HepG2 (cell line): ENCODE results near the gene RAC3. TPM values are rescaled to one million over a fixed set of nuclear protein-coding genes. Genes with fewer than 3 reads are reported as not detected.

ENCODE experiments used
- ATAC-seq: fragments of 200-7000 bp; cut with Tn5 transposase; 3 replicates; pipeline ENCODE4 v1.9.1; 2020; ENCODE audit warnings: mild to moderate bottlenecking, moderate library complexity
- BruUV-seq: library from RNA; stranded (reverse); fragments of 400-500 nt; replicated peaks from 2 replicates; lab custom pipeline; 2021; lab: Mats Ljungman, UMichigan
- CTCF ChIA-PET: fragments of 300-600 bp; formaldehyde crosslinking; extraction: SDS; loops from one replicate; lab custom pipeline; 2021; ENCODE audit warnings: low total read pairs, inconsistent platforms, low intra/inter-chr PET ratio; lab: Yijun Ruan, JAX
- POLR2A ChIA-PET: fragments of 350-600 bp; sonication (Branson Sonifier 250); formaldehyde crosslinking; loops from one replicate; lab custom pipeline; 2020; ENCODE audit warnings: antibody characterized with exemption, inconsistent platforms; lab: Yijun Ruan, JAX
- DNase-seq: peaks from one replicate; pipeline ENCODE4 v3.0.0-alpha.2; 2015; ENCODE audit warnings: low spot score
- FAIRE-seq: peaks from 3 replicates; lab custom pipeline; 2011; peaks lifted over from hg19 to GRCh38; lab: Jason Lieb, UNC
- H2AFZ ChIP-seq: one replicate; pipeline ENCODE4 v1.6.1; 2011; ENCODE audit warnings: low read length, inconsistent platforms
- H3K27ac ChIP-seq: fragments of 300-600 bp; 3 replicates; pipeline ENCODE4 v1.8.0; 2011; ENCODE audit warnings: mixed run types, mild to moderate bottlenecking, mixed read lengths, low read length, inconsistent platforms; ENCODE audit not compliant: insufficient read depth; ENCODE audit errors: extremely low read length
- H3K27me3 ChIP-seq, 2 experiments: fragments of 200-600 bp in 1 of 2; 2 replicates in 1 of 2; 3 replicates in 1 of 2; pipeline versions ENCODE4 v1.6.0 to v1.8.0; 2011; ENCODE audit warnings: low read length in 2 of 2, mild to moderate bottlenecking in 2 of 2, moderate library complexity in 2 of 2, inconsistent platforms in 1 of 2; ENCODE audit not compliant: insufficient read depth in 2 of 2, control insufficient read depth in 1 of 2
- H3K36me3 ChIP-seq, 2 experiments: fragments of 200-600 bp in 1 of 2; replicated peaks in 1 of 2; 2 replicates in 1 of 2; 3 replicates in 1 of 2; pipeline versions ENCODE4 v1.5.1 to v1.8.0; 2011; ENCODE audit warnings: low read length in 2 of 2, inconsistent platforms in 1 of 2; ENCODE audit not compliant: insufficient read depth in 2 of 2, control insufficient read depth in 1 of 2
- H3K4me1 ChIP-seq: 2 replicates; pipeline ENCODE4 v1.5.1; 2012; ENCODE audit warnings: low read length, inconsistent platforms; ENCODE audit not compliant: insufficient read depth
- H3K4me2 ChIP-seq: 2 replicates; pipeline ENCODE4 v1.6.0; 2011; ENCODE audit warnings: low read depth, low read length, inconsistent platforms
- H3K4me3 ChIP-seq, 3 experiments: fragments of 200-600 bp in 1 of 3; sonication (generic), shearing (Covaris generic) in 1 of 3; replicated peaks in 1 of 3; 2 replicates each; pipeline ENCODE4 v1.5.1; 2011 to 2016; ENCODE audit warnings: low read length in 3 of 3, inconsistent platforms in 2 of 3, low read depth in 2 of 3, mild to moderate bottlenecking in 2 of 3, control low read depth in 1 of 3, mixed read lengths in 1 of 3; ENCODE audit not compliant: insufficient read depth in 1 of 3
- H3K79me2 ChIP-seq: one replicate; pipeline ENCODE4 v1.6.1; 2011; ENCODE audit warnings: low read length, inconsistent platforms; ENCODE audit not compliant: insufficient read depth
- H3K9ac ChIP-seq: 2 replicates; pipeline ENCODE4 v1.6.0; 2011; ENCODE audit warnings: mild to moderate bottlenecking, low read depth, low read length, inconsistent platforms; ENCODE audit not compliant: insufficient read depth
- H3K9me3 ChIP-seq: 2 replicates; pipeline ENCODE4 v1.5.1; 2012; ENCODE audit warnings: mild to moderate bottlenecking, low read length
- H4K20me1 ChIP-seq: 2 replicates; pipeline ENCODE4 v1.6.0; 2011; ENCODE audit warnings: inconsistent platforms, mild to moderate bottlenecking, low read length, moderate library complexity; ENCODE audit not compliant: insufficient read depth
- AGO2 ChIP-seq: fragments of 200-400 bp; formaldehyde crosslinking; optimal IDR thresholded peaks from 2 replicates; pipeline ENCODE3; 2017; ENCODE audit warnings: mild to moderate bottlenecking, low read depth, low read length, moderate library complexity
- CBX5 ChIP-seq: sonication (generic); formaldehyde crosslinking; IDR thresholded peaks from 2 replicates; pipeline ENCODE4 v1.4.0; 2020; ENCODE audit warnings: missing genetic modification reagents, borderline replicate concordance
- HNRNPL ChIP-seq: fragments of 200-400 bp; formaldehyde crosslinking; IDR thresholded peaks from 2 replicates; pipeline ENCODE4 v1.6.1; 2017; ENCODE audit warnings: mild to moderate bottlenecking, low read depth, low read length
- PITX1 ChIP-seq: sonication (generic); formaldehyde crosslinking; IDR thresholded peaks from 2 replicates; pipeline ENCODE4 v1.5.1; 2020; ENCODE audit warnings: mild to moderate bottlenecking, missing genetic modification reagents
- RBFOX2 ChIP-seq: fragments of 200-400 bp; formaldehyde crosslinking; IDR thresholded peaks from 2 replicates; pipeline ENCODE4 v1.6.1; 2017; ENCODE audit warnings: low read depth, mild to moderate bottlenecking, low read length
- SCMH1 ChIP-seq: sonication (generic); formaldehyde crosslinking; IDR thresholded peaks from 2 replicates; pipeline ENCODE4 v1.9.0; 2021; ENCODE audit warnings: missing genetic modification reagents, mild to moderate bottlenecking, borderline replicate concordance
- SKIL ChIP-seq: sonication (generic); formaldehyde crosslinking; IDR thresholded peaks from 2 replicates; pipeline ENCODE4 v1.8.0; 2022; ENCODE audit warnings: missing genetic modification reagents, mild to moderate bottlenecking, moderate library complexity, borderline replicate concordance
- TARDBP ChIP-seq: sonication (generic); formaldehyde crosslinking; IDR thresholded peaks from 2 replicates; pipeline ENCODE4 v1.8.0; 2022; ENCODE audit warnings: mild to moderate bottlenecking, missing genetic modification reagents
- ZFY ChIP-seq: sonication (generic); formaldehyde crosslinking; IDR thresholded peaks from 2 replicates; pipeline ENCODE4 v1.4.0; 2020; ENCODE audit warnings: missing genetic modification reagents
- ZNF644 ChIP-seq: IDR thresholded peaks from 2 replicates; pipeline ENCODE4 v1.6.1; 2016; ENCODE audit warnings: low read depth
- ZNF768 ChIP-seq: sonication (generic); formaldehyde crosslinking; IDR thresholded peaks from 2 replicates; pipeline ENCODE4 v1.4.0; 2020; ENCODE audit warnings: missing genetic modification reagents
- ZSCAN12 ChIP-seq: sonication (generic); formaldehyde crosslinking; IDR thresholded peaks from 2 replicates; pipeline ENCODE4 v1.9.0; 2021; ENCODE audit warnings: mild to moderate bottlenecking, missing genetic modification reagents
- ZSCAN9 ChIP-seq: IDR thresholded peaks from 2 replicates; pipeline ENCODE4 v1.6.1; 2016; ENCODE audit warnings: borderline replicate concordance
- WGBS: methylation state at CpG from one replicate; pipeline ENCODE4 v1.1.6; 2017; ENCODE audit warnings: low lambda C conversion rate; 5-methylcytosine and 5-hydroxymethylcytosine counted together
- in situ Hi-C: cut with HindIII; loops from 2 replicates; pipeline ENCODE4 v1.10.0; 2017; ENCODE audit warnings: low pct_unique_long_range_greater_than_20kb; ENCODE audit not compliant: extremely low pct_ligation_motif_present
- intact Hi-C: fragments of 100-400 bp; cut with micrococcal nuclease; formaldehyde crosslinking; loops from one replicate; pipeline ENCODE4 v1.10.0; 2022; ENCODE audit not compliant: unreplicated experiment
- polyA plus RNA-seq, 8 experiments: library from polyadenylated mRNA; depleted of rRNA in 3 of 8; stranded (reverse) in 7 of 8; unstranded in 1 of 8; fragments of >200 nt; fragmentation: Illumina TruSeq in 4 of 8; extraction: Trizol in 4 of 8; gene quantifications; 2 replicates each; pipeline versions ENCODE4 v1.2.1 to v1.2.3, GENCODE V29; 2011 to 2016; ENCODE audit warnings: low read depth in 4 of 8, missing spikeins in 1 of 8, mixed read lengths in 1 of 8; ENCODE audit not compliant: insufficient read depth in 1 of 8
- total RNA-seq, 5 experiments: library from RNA; depleted of rRNA; stranded (reverse); fragments of >200 nt; fragmentation: Illumina TruSeq; extraction: Trizol; gene quantifications; 2 replicates each; pipeline ENCODE4 v1.2.3, GENCODE V29; 2016; ENCODE audit warnings: low read depth in 1 of 5

The RAC3 gene
- total and polyA plus RNA-seq, 2 of the 13 experiments (the other 11 are each of a cell fraction or from before 2014, with no cell fraction given): 10.5 to 21.3 TPM

- H3K4me2 ChIP-seq: no peak overlapping the region
- WGBS: 96% methylated on average over 21 of the region's 21 CpGs
- no peak for DNase-seq
- no peak overlapping the region for H3K27ac ChIP-seq
- H4K20me1 ChIP-seq: no peaks in the 10 kb centered on the region
- intact Hi-C loops (no loop called here), in situ Hi-C loops (no loop called here)
- H3K79me2 ChIP-seq: peaks cover 18% of the 10 kb centered on the region
- TSS peak; percentile 12 for BruUV-seq
- POLR2A ChIA-PET: no interaction called here
- no peaks in the 10 kb centered on the region for H3K9me3 ChIP-seq
- peak; percentile 55; the same call in 1 of the 2 replicates for TF ChIP-seq RBFOX2
- TF ChIP-seq ZNF644 (CRISPR knock-in tag): no peak
- no peak for TF ChIP-seq TARDBP (CRISPR knock-in tag)
- no peak for TF ChIP-seq SCMH1 (CRISPR knock-in tag)
- TF ChIP-seq ZFY (CRISPR knock-in tag): no peak
- no peak overlapping the region for H3K9ac ChIP-seq
- CTCF ChIA-PET: no interaction called here
- H3K4me3 ChIP-seq: no peak overlapping the region
- no peaks in the 10 kb centered on the region; a peak in 1 of 5 replicates for H3K27me3 ChIP-seq
- no peak for ATAC-seq
- no peak overlapping the region for H2AFZ ChIP-seq
- peaks cover 39% of the 10 kb centered on the region for H3K4me1 ChIP-seq
- no peak for FAIRE-seq
- H3K36me3 ChIP-seq: peaks cover 8 to 29% of the 10 kb centered on the region in 2 experiments; a peak in 4 of 5 replicates
These were observed 15.4 kb downstream of the RAC3 start for GRCh38 chr17:82046903-82047302.

- BruUV-seq: no TSS peak
- Histone ChIP-seq H3K27me3 (no peaks in the 10 kb centered on the region; a peak in 2 of 5 replicates), H3K9me3 (no peaks in the 10 kb centered on the region), H3K9ac (no peak overlapping the region), H3K4me2 (no peak overlapping the region), H4K20me1 (no peaks in the 10 kb centered on the region), H3K79me2 (peaks cover 23% of the 10 kb centered on the region), H3K27ac (no peak overlapping the region), H3K4me3 (no peak overlapping the region), H3K36me3 (peaks cover 8 to 29% of the 10 kb centered on the region in 2 experiments; a peak in 4 of 5 replicates), H3K4me1 (peaks cover 39% of the 10 kb centered on the region), H2AFZ (no peak overlapping the region)
- in situ Hi-C loops (no loop called here), intact Hi-C loops (no loop called here)
- ChIA-PET CTCF (no interaction called here), POLR2A (no interaction called here)
- ATAC-seq (no peak), DNase-seq (no peak), FAIRE-seq (no peak)
- TF ChIP-seq CBX5 (no peak), ZNF768 (CRISPR knock-in tag) (peak; percentile 22; the same call in 1 of the 2 replicates), AGO2 (peak; percentile 18), ZSCAN12 (CRISPR knock-in tag) (no peak), SKIL (CRISPR knock-in tag) (no peak), ZSCAN9 (CRISPR knock-in tag) (no peak), PITX1 (CRISPR knock-in tag) (no peak), RBFOX2 (peak; percentile 58), HNRNPL (0 out of 2 replicates have a peak, but pooled peaks have one; percentile 20)
- WGBS: 95% methylated on average over 24 of the region's 24 CpGs
These were observed 15.9 kb downstream of the RAC3 start for GRCh38 chr17:82047379-82047778.
